Gastroesophageal sphincter (tissue), 3 donors: Measurements from ENCODE around the gene GNLY.

Experiments
- CTCF ChIP-seq, 4 experiments: fragments of 200-600 bp in 2 of 4; fragments of 450-650 bp in 2 of 4; sonication (generic) in 1 of 4; IDR thresholded peaks; one replicate each; pipeline ENCODE4 v1.5.1; 2017 to 2019; ENCODE audit warnings: antibody characterized with exemption in 4 of 4, mild to moderate bottlenecking in 2 of 4, moderate library complexity in 2 of 4
- POLR2AphosphoS5 ChIP-seq: sonication (generic); formaldehyde crosslinking; IDR thresholded peaks from one replicate; pipeline ENCODE4 v1.6.1; 2017; ENCODE audit warnings: antibody characterized with exemption

- no peak for TF ChIP-seq POLR2AphosphoS5
- TF ChIP-seq CTCF (IDR thresholded peaks at IDR 0.05): no peak
Measured at GRCh38 chr2:85651097-85651496, 43.1 kb upstream of the GNLY start.
